Peyer's patch (tissue), 4 donors: ENCODE results near the gene HAUS3.

Source experiments
- POLR2A ChIP-seq, 2 donors: fragments of 450-650 bp; IDR thresholded peaks; one replicate each; pipeline ENCODE4 v1.5.1; 2017; ENCODE audit warnings: antibody characterized with exemption in 2 of 2, mild to moderate bottlenecking in 2 of 2, moderate library complexity in 2 of 2
- TF ChIP-seq, protein P1 (sequence below), 6 experiments: fragments of 450-650 bp in 4 of 6; fragments of 200-600 bp in 2 of 6; sonication (generic) in 1 of 6; IDR thresholded peaks; one replicate each; pipeline ENCODE4 v1.5.1; 2017 to 2019; ENCODE audit warnings: antibody characterized with exemption in 6 of 6, mild to moderate bottlenecking in 3 of 6, moderate library complexity in 1 of 6

DNA sequence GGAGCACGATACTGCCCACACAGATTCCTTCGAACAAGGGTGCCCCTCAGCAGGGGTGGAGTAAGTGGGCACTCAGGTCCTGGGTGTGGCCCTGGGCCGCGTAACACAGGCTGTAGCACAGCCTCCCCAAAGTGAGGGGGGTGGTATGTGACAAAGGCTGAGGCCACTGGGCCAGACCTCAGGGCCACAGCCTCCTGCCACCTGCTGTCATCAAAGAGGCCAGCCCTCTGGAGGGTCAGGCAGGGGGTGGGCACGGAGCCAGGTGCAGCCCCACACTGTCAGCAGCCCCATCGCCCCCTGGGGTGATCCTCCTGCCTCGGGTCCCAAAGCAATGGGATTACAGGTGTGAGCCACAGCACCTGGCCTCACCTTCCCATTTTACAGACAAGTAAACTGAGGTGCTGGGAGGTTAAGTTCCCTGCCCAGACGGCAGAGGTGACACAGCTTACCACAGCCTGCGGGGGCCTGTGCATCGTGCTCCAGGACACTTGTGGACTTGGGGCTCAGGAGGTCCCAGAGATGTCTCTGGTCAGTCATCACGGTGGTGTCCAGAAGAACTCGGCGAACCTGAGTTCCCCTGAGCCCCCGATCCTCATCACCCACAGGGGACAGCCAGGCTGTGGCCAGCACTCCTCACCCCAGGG, 47.5 kb upstream of the HAUS3 start:
- no peak for TF ChIP-seq POLR2A (IDR thresholded peaks at IDR 0.05)
- TF ChIP-seq, protein P1, sequence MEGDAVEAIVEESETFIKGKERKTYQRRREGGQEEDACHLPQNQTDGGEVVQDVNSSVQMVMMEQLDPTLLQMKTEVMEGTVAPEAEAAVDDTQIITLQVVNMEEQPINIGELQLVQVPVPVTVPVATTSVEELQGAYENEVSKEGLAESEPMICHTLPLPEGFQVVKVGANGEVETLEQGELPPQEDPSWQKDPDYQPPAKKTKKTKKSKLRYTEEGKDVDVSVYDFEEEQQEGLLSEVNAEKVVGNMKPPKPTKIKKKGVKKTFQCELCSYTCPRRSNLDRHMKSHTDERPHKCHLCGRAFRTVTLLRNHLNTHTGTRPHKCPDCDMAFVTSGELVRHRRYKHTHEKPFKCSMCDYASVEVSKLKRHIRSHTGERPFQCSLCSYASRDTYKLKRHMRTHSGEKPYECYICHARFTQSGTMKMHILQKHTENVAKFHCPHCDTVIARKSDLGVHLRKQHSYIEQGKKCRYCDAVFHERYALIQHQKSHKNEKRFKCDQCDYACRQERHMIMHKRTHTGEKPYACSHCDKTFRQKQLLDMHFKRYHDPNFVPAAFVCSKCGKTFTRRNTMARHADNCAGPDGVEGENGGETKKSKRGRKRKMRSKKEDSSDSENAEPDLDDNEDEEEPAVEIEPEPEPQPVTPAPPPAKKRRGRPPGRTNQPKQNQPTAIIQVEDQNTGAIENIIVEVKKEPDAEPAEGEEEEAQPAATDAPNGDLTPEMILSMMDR (IDR thresholded peaks at IDR 0.05), result no peak
